HG02885 (cell line): ENCODE measurements around the gene DHCR24.
A peak's percentile ranks its signal among the peaks of the same experiment; 100 is the strongest.

ENCODE experiments used
- ATAC-seq: cut with Tn5 transposase; IDR thresholded peaks from one replicate; pipeline ENCODE4 v1.9.1; 2021; ENCODE audit warnings: mild to moderate bottlenecking; ENCODE audit not compliant: unreplicated experiment, poor library complexity

The DHCR24 gene

DNA sequence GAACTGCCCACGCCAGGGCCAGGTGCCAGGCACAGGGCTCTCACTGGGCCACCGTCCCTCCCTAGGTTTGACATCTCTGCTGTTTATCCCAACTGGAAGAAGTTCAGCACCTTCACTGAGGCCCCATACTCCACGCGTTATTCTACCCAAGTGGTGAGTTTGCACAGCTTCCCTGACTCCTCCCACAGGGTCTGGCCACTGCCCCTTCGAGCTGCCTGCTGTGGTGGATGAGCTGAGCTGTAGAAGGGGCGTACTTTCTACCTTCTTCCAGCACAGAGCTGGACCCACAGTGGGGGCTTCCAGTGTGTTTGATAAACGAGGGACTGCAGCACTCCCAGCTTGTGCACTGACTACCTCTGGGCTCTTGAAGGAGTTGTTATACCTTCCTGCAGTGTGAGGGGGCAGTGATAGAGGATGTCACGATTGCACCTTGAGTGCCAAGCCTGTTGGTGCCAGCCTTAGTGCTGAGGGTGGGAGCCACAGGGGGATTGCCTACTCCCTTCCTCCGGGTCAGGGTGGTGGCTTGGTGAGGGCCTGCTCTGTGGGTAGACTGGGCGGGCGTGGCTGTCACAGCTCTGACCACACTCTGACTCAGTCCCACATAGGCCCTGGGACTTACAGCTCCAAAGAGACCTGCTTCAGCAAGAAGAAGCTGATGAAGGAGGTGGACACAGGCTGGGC lies 79.9 kb downstream of the DHCR24 start:
- no peak for ATAC-seq

DNA sequence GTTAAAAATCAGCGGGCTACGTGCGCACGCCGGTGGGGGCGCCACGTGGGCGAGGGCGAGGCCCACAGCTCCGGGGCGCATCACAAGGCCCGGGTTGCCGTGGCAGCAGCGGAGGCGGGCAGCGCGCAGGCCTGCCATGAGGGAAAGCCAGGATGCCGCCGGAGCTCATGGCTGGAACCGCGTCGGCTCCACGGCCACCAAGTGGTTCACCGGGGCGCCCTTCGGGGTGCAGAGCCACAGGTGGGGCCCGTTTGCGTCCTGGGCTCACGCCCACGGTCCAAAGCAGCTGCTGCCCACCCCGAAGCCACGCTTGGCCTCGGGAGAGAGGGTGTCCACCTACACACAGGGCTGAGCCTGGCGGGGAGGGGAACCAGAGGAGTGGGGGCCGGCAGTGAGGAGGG lies 81.0 kb downstream of the DHCR24 start:
- no peak for ATAC-seq

- ATAC-seq, result no peak
Observed at GRCh38 chr1:54805466-54805865, 81.5 kb downstream of the DHCR24 start.

- ATAC-seq, result no peak
Observed at GRCh38 chr1:54804471-54805132, 82.4 kb downstream of the DHCR24 start.

DNA sequence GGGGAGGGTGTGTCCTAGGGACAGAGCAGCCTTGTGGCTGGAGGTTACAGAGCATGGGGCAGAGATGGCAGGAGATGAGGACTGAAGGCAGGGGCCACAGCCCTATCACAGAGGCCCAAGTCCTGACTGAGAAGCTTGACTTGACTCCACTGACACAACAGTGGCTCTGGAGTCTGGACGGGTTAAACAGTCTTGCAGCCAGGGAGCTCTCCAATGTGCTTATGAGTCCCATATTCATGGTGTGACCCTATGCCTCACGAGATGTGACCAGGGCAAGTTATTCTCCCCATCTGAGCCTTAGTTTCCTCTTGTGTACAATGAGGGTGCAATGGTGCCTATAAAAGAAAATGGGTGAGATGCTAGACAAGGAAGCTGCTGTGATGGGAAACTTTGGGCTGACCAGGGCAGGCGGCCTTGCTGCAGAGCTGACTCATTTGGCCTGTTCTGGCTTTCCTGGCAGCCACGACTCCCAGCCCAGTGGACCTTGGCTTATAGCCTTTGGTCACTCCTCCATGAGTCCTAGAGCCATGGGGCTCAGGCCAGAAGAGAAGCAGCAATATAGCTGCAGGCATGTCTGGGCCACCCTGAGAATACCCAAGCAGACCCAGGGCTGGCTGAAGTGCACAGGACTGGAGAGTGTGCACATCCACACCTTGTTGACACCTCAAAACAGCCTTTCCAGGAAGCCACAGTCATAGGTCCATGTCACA lies 83.1 kb downstream of the DHCR24 start:
- no peak for ATAC-seq

DNA sequence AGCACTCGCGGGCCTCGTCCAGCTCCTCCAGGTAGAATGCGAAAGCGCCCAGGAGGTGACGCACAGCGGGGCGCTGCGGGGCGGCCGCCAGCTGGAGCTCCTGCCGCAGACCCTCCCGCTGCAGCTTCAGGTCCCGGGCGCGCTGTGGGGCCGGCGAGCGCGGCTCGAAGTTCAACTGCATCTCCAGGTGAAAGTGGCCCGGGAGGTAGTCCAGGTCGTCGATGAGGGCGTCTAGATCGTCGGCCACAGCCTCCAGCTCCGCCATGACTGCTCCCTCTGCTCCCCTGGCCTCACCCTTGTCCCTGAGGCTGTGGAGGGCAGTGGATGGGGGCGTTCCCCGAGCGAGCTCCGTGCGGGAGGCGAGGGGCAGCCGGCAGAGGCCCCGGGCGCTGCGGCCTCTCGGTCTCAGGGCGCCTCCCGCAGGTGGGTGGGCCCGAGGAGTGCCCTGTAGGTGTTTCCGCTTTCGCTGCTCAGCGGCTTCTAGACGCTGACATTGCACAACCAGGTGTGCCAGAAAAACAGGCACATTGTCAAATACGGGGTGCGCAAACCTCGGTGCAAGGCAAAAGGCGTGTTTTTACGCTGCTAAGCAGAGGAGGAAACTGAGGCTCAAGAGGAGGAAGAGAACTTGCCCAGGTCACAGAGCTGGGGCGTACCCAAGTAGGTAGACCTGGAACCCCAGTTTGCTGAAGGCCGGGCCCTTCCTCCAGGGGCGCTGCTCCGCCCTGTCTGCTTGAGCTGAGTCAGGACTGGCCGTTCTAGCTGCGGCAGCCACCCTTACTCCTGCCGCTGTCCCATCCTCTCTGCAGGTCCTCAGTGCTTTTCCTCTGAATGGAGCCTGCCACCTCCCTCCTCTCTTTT lies 85.9 kb downstream of the DHCR24 start, which contains the start of gene TTC22:
Gene TTC22, minus strand, starts transcription at position 425 of the 861 bp plus-strand sequence. Its CDS starts 160 bp downstream, at position 265.
- peak; percentile 63 for ATAC-seq

DNA sequence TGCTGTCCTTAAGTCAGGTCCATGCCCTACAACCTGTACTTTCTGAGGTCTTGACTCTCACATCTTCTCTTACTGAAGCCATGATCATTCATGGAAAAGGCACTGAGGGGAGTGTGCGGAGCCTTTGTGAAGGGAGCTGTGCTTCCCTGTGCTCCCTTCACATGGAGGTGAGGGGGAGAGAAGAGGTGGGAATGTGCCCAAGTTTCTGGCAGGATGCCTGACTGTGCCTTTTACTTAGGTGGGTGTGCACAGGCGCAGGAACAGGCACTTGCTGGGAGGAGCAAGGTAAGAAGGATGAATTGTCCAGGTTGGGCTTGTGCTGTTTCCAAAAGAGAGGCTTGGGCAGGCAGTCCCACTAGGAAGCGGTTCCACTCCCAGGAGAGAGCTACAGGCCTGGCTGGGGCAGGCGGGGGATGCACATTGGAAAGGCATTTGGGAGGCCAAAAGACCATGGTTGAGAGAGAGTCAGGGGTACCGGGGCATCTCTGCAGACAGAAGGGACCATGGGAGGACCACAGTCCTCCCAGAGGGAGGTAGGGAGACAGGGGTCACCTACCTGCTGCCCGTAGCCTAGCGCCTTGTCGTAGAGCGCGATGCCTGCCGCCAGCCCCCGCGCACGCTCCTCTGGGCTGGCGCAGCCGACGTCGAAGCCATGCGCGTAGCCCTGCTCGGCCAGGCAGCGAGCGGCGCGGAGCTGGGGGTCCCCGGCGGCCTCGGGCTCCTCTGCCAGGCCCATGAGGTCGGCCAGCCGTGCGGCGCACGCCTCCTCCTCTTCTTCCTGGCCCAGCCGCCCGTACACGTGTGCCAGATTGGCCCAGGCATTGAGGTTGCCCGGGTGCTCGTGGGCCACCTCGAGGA lies 86.7 kb downstream of the DHCR24 start:
- ATAC-seq, result no peak
